ENCODE results near the gene DDHD1. TPM values are rescaled to one million over a fixed set of nuclear protein-coding genes. Genes with fewer than 3 reads are reported as not detected.
"Not testable (repeated sequence)": the region's sequence is repeated elsewhere in the genome, so short reads cannot be mapped to it uniquely, and the experiment has no call there.

The DDHD1 gene
- 12.0 and 12.4 TPM in 2 replicates for total RNA-seq (2014; rRNA removed; shearing (Covaris generic))

DNA sequence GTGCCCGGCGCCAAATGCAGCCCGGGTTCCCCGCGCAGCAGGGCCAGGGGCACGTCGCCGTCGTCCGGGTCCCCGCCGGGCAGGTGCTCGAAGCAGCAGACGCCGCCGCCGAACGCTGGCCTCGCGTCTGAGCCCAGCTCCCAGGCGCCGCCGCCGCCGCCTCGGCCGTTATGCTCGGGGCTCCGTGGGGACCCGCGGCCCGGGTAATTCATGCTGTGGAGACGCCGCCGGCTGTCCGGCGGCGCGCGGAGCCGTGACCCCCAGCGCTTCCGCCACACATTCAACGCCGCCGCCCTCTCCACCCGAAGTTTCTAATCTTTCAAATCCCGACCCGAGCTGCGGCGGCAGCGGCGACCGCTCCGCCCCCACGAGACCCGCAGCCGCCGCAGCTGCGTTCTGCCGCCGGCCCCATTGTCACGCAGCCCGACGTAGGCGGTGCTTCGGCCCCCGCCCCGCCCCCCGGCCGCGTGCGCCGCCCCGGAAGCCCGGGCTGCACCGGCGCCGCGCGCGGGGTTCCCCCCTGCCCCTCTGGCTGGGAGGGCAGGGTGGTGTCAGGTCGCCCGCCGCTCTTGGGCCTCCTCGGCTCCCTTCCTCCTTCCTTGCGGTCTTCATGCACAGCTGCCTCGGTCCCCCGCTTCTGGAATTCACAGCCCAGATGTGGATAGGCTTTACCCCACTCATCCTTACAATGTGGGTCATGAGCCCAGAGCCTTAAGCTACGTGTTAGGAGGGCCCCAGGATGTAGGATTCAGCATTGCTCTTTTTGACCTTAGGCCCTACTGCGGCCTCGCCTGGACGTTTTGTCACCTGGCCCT is at the start of gene DDHD1:
TSS of gene DDHD1 (minus strand) at position 437 of the 815 bp plus-strand sequence. CDS start at position 212, 225 bp downstream.
- DNase-seq (ENCODE audit: low read depth): peak; percentile 89

DNA sequence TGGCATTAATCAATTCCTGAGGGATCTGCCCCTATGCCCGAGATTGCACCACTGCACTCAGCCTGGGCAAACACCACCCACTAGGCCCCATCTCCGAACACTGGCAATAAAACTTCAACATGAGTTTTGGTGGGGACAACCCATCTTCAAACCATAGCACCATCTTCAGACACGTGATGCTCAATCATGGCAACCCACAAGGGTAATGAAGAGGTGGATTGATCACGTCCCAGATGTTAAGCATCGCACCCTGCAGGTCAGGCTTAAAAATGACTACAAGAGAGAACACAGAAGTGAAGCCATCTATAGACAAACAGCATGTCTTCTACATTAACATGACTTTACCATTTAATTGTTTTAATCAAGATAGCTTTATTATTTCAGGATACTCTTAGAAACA is 42.8 kb upstream of the DDHD1 start:
- no peak for DNase-seq (ENCODE audit: low read depth)

DNA sequence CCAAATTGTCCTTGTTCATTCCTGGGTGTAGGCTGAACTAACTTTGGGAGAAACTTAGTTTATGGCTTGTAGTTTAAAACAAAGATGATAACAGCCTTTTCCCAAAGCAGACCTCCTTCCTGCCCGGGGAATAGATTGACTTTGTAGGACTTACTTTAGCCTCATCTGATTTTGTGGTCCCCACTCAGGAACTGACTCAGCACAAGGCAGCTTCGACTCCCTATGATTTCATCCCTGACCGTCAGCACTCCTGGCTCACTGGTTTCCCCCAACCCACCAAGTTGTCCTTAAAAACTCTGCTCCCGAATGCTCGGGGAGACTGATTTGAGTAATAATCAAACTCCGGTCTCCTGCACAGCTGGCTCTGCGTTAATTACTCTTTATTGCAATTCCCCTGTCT is 40.1 kb upstream of the DDHD1 start:
- DNase-seq (ENCODE audit: low read depth): peak; percentile 78

- no peak for DNase-seq (ENCODE audit: low read depth)
Measured at GRCh38 chr14:53192052-53192760, 39.1 kb upstream of the DDHD1 start.

DNA sequence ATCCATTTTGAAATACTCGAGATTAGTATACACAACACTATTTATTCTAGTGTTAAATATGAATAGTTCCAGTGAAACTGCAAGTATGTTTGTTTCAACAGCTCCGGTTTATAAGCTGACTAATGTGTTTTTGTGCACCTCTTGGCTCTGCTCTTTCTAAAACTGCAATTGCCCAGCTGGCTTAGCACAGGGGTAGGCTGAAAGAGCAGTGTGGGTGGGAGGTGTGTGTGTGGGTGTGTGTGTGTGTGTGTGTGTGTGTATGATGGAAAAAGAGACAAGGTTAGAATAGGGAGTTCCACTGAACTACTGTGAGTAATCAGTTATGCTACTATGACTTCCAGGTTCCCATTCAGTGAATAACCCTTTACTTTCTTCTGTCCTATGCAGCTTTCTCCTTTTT is 37.8 kb upstream of the DDHD1 start:
- DNase-seq (ENCODE audit: low read depth): no peak

DNA sequence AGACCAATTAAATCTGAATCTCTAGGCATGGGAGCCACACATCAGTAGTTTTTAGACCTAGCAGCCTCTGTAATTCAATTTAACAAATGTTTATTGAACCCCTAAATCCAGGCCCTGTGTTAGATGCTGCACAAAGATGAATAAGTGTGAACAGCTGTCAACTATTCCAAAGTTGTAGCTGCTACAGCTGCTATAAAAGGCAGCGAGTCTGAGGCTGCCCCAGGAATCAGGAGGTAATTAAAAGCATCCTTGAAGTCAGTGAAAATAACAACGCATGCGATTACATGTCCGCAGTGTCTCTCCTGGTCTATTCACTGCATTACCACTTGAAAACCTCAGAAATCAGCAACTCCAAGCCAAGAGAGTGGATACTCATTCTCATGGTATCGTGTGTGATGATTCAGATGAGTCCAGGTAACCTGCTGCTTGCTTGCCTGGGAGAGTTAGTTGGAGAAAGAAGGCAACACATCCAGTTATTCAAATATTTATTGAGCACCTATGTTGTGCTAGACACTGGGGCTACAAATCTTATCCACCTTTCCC is 34.9 kb upstream of the DDHD1 start:
- no peak for DNase-seq (ENCODE audit: low read depth)

GRCh38 chr14:53186532-53186931 is 33.4 kb upstream of the DDHD1 start:
- DNase-seq (ENCODE audit: low read depth): no peak

GRCh38 chr14:53183611-53184010 is 30.5 kb upstream of the DDHD1 start:
- DNase-seq (ENCODE audit: low read depth): peak; percentile 13

DNA sequence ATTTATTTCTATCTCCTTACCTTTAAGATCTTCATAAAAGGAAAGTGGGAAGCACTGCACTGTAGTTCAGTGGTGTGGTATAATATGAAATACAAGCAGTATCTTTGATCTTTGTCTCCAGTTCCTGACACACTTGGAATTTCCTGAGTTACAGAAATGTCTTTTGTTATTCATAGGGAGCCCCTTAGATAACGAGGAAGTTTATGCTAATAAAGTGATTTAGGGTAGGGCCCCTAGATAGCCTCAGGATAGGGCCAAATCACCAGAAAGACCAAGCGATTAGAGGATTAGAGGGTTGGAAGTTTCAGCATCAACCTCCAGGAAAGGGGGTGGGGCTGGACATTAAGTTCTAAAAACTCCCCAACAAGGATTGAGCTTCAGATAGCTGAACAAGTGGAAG is 29.9 kb upstream of the DDHD1 start:
- DNase-seq (ENCODE audit: low read depth): no peak

DNA sequence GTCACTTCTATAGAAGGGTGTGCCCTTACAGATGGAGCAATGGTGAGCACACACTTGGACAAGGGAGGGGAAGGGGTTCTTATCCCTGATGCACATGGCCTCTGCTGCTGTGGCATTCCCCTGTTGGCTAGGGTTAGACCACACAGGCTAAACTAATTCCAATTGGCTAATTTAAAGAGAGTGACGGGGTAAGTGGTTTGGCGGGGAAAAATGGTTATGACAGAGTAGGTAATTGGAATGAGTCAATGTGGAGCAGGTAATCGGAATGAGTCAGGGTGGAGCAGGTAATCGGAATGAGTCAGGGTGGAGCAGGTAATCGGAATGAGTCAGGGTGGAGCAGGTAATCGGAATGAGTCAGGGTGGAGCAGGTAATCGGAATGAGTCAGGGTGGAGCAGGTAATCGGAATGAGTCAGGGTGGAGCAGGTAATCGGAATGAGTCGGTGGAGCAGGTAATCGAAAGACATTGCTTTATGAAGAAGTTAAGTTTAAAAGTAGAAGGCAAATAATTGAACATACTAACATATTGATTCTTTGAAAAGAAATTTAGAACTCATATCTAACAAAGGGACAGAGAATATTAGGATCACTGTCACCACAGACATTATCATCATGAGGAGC is 28.4 kb upstream of the DDHD1 start:
- not testable (repeated sequence) for DNase-seq (ENCODE audit: low read depth)

DNA sequence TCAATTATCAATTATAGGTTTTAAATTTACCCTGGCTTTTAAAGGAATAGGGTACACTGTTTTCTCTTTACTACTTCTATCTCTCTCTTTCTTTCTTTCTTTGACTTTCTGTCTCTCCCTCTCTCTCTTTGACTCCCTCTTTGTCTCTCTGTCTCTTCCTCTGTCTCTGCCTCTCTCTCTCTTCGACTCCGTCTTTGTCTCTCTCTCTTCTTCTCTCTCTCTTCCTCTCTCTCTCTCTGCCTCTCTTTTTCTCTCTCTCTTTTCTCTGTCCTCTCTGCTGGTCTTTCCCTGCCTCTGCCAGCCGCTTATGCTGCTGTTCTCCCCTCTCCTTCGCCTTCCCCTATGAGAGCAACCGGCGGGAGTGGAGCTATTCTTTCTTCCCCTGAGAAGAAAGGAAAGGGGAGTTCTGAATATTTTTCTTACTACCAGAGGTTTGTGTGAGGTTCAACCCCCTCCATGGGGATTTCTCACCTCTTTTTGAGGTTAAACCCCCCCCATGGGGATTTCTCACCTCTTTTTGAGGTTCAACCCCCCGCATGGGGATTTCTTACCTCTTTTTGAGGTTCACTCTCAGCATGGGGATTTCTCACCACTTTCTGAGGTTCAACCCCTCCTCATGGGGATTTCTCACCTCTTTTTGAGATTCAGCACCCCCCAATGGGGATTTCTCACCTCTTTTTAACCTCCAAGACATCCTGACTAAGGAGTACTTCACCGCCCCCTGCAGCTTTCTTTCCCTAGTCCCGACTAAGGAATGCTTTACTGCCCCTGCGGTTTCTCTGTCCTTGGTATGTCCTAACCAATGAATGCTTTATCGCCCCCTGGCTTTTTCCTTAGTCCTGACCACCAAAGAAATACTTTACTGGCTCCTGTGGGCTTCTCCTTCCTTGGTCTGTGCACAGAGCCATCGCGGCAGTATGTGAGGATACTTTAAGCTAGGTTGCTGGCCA is 27.4 kb upstream of the DDHD1 start:
- peak; percentile 46 for DNase-seq (ENCODE audit: low read depth)

DNA sequence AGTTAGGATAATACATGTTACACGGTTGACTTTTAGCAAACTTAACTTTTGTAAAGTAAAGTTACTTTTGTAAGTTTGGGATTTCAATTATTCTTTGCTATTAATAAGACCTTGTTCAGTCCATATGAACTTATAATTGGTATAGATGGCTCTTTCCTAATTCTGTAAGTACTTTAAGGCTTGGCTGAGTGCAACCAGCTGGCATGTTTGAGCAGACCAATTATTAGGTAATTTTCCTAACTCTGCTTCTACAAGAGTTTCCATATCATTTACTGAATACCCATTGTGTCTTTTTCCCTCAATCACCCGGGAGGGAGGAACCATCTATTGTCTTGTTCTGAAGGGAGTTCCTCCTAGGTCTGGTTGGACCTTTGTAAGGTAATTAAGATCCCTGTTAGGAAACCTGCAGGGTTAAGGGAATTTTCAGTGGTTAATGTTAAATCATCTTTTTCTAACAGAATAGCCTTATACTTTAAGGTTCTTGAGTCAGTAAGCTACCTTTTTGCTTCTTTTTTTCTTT is 26.4 kb upstream of the DDHD1 start:
- not testable (repeated sequence) for DNase-seq (ENCODE audit: low read depth)

DNA sequence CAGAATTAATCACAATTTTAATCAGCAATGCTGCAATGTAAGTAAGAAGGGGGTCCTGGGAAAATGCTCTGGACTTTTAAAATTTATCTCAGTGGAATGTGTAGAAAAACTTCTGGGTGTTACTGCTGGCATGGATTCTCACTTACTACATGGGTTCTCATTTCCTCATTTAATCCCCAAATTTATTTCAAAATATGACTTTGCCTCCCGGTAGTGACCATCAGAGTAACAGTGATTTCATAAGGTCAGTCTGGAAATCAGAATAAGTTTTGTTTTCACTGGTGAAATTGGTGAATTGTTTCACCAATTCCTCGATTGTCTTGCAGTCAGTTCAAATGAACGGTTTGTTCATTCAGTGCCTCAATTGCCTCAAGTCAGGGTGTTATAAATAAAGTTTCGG is 22.3 kb upstream of the DDHD1 start:
- no peak for DNase-seq (ENCODE audit: low read depth)

GRCh38 chr14:53174918-53175317 is 21.8 kb upstream of the DDHD1 start:
- DNase-seq (ENCODE audit: low read depth): no peak

GRCh38 chr14:53168786-53169185 is 15.7 kb upstream of the DDHD1 start:
- DNase-seq (ENCODE audit: low read depth): no peak

- peak; percentile 12 for DNase-seq (ENCODE audit: low read depth)
Measured at GRCh38 chr14:53167602-53168328, 14.6 kb upstream of the DDHD1 start.

DNA sequence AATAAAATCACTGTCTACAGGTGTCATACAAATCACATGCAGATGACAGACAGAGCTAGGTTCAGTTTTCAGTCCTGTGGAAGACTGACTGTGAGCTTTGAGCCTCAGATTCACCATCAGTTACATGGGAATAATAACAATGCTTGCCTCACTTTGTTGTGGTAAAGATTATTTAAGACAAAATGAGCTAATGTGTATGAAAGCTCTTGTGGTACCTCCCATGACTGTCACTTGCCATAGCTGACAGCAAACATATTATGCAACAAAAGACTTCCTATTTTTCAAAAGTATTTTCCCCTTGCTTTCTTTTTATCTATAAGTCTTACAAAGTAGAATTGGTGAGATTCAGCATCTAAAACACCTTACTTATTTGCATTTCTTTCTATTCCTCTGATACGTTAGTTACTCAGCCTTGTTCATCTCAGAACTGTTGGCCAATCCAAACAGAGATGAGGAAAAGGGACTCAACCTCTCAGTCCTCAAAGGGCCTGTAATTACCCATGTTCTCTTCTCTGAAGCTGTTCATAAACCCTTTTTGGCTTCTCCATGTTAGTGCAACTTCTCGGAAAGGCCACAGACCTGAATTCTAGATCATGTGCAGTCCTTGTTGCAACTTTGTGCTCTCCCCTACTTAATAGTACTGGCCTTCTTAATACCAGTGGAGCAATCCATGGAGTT is 8.8 kb upstream of the DDHD1 start:
- no peak for DNase-seq (ENCODE audit: low read depth)

DNA sequence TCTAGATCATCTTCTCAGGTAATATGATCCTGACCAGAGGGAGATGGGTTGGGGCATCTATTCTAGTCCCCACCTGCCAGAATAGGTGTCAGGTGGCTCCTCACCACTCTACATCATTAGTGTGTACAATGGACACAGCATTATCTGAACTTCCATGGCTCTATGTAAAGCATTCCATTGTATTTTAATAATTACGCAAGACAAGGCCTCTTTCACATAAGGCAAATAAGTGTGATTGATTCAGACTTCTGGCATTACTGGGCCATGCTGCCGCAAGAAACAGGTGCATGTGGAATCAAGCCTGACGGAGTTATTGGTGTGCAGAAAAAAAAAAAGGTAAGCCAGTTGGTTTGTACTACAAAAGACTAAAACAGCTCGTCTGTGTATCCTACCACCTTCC is 3.1 kb upstream of the DDHD1 start:
- DNase-seq (ENCODE audit: low read depth): no peak

- no peak for DNase-seq (ENCODE audit: low read depth)
Measured at GRCh38 chr14:53153702-53154112, 584 bp upstream of the DDHD1 start.
